CD14-positive monocyte (primary cell): ENCODE results near the gene ZNF66. TPM values are rescaled to one million over a fixed set of nuclear protein-coding genes. Genes with fewer than 3 reads are reported as not detected.
"Not testable (repeated sequence)": the region's sequence is repeated elsewhere in the genome, so short reads cannot be mapped to it uniquely, and the experiment has no call there.

Experiments used
- DNase-seq, 3 donors: peaks; one replicate each; pipeline ENCODE4 v3.0.0-alpha.2; 2011 to 2022
- H2AFZ ChIP-seq: 2 replicates; pipeline ENCODE4 v1.6.0; 2012; ENCODE audit warnings: mild to moderate bottlenecking, low read depth, low read length, inconsistent platforms; ENCODE audit not compliant: insufficient read depth, poor library complexity, severe bottlenecking
- H3K27ac ChIP-seq, 2 donors: 1 replicate in 1 of 2; 2 replicates in 1 of 2; pipeline ENCODE4 v1.5.1; 2012 to 2013; ENCODE audit warnings: low read length in 2 of 2, control low read depth in 1 of 2, inconsistent platforms in 1 of 2, low read depth in 1 of 2, mild to moderate bottlenecking in 1 of 2
- H3K27me3 ChIP-seq, 2 donors: one replicate each; pipeline versions ENCODE4 v1.6.0 to v1.6.1; 2011 to 2013; ENCODE audit warnings: low read length in 2 of 2; ENCODE audit not compliant: control insufficient read depth in 2 of 2, insufficient read depth in 2 of 2
- H3K36me3 ChIP-seq, 2 donors: replicated peaks in 1 of 2; 1 replicate in 1 of 2; 2 replicates in 1 of 2; pipeline versions ENCODE4 v1.5.1 to v1.6.1; 2012 to 2013; ENCODE audit warnings: low read length in 2 of 2, control low read depth in 1 of 2, inconsistent platforms in 1 of 2, mild to moderate bottlenecking in 1 of 2; ENCODE audit not compliant: insufficient read depth in 2 of 2, control insufficient read depth in 1 of 2
- H3K4me1 ChIP-seq, 2 donors: 1 replicate in 1 of 2; 2 replicates in 1 of 2; pipeline versions ENCODE4 v1.5.1 to v1.6.1; 2012 to 2013; ENCODE audit warnings: low read length in 2 of 2, control low read depth in 1 of 2, inconsistent platforms in 1 of 2, mild to moderate bottlenecking in 1 of 2, moderate library complexity in 1 of 2; ENCODE audit not compliant: insufficient read depth in 2 of 2, control insufficient read depth in 1 of 2
- H3K4me2 ChIP-seq: replicated peaks from 2 replicates; pipeline ENCODE3; 2012; ENCODE audit warnings: low read length, moderate library complexity, mild to moderate bottlenecking; ENCODE audit not compliant: poor library complexity, severe bottlenecking; ENCODE audit errors: extremely low read depth
- H3K4me3 ChIP-seq, 3 experiments: fragments of 200-600 bp in 1 of 3; sonication (generic) in 1 of 3; replicated peaks in 1 of 3; 1 replicate in 2 of 3; 2 replicates in 1 of 3; pipeline ENCODE4 v1.5.1; 2011 to 2013; ENCODE audit warnings: low read length in 3 of 3, mild to moderate bottlenecking in 3 of 3, control low read depth in 2 of 3, low read depth in 2 of 3, inconsistent platforms in 1 of 3, moderate library complexity in 1 of 3
- H3K79me2 ChIP-seq: 2 replicates; pipeline ENCODE4 v1.6.0; 2012; ENCODE audit warnings: mild to moderate bottlenecking, control low read depth, inconsistent platforms, low read length, moderate library complexity; ENCODE audit not compliant: insufficient read depth
- H3K9ac ChIP-seq: 2 replicates; pipeline ENCODE4 v1.6.0; 2017; ENCODE audit warnings: low read length, mild to moderate bottlenecking; ENCODE audit not compliant: insufficient read depth, poor library complexity, severe bottlenecking
- H3K9me3 ChIP-seq, 2 donors: replicated peaks in 1 of 2; 1 replicate in 1 of 2; 2 replicates in 1 of 2; pipeline versions ENCODE4 v1.5.1 to v1.6.1; 2012 to 2013; ENCODE audit warnings: low read length in 2 of 2, control low read depth in 1 of 2; ENCODE audit not compliant: control insufficient read depth in 1 of 2, insufficient read depth in 1 of 2
- H4K20me1 ChIP-seq: 2 replicates; pipeline ENCODE4 v1.6.0; 2012; ENCODE audit warnings: mild to moderate bottlenecking, low read length, control low read depth, moderate library complexity; ENCODE audit not compliant: insufficient read depth
- H3K27ac Mint-ChIP-seq, 7 donors: one replicate each; pipeline ENCODE4 v1.8.0; 2020; ENCODE audit warnings: mild to moderate bottlenecking in 7 of 7, mixed read lengths in 7 of 7, moderate library complexity in 6 of 7, inconsistent platforms in 2 of 7
- H3K27me3 Mint-ChIP-seq, 3 donors: one replicate each; pipeline ENCODE4 v1.8.0; 2021 to 2022; ENCODE audit warnings: low read depth in 3 of 3, mild to moderate bottlenecking in 3 of 3, mixed read lengths in 3 of 3, moderate library complexity in 3 of 3, inconsistent platforms in 1 of 3
- H3K36me3 Mint-ChIP-seq, 2 donors: one replicate each; pipeline ENCODE4 v1.8.0; 2020; ENCODE audit warnings: mixed read lengths in 2 of 2, inconsistent platforms in 1 of 2, mild to moderate bottlenecking in 1 of 2
- H3K4me1 Mint-ChIP-seq: one replicate; pipeline ENCODE4 v1.8.0; 2020; ENCODE audit warnings: mild to moderate bottlenecking, mixed read lengths
- H3K4me3 Mint-ChIP-seq, 2 donors: one replicate each; pipeline ENCODE4 v1.8.0; 2020; ENCODE audit warnings: mild to moderate bottlenecking in 2 of 2, mixed read lengths in 2 of 2, moderate library complexity in 1 of 2
- H3K9me3 Mint-ChIP-seq, 7 donors: one replicate each; pipeline ENCODE4 v1.8.0; 2020 to 2022; ENCODE audit warnings: mixed read lengths in 7 of 7, mild to moderate bottlenecking in 6 of 7, moderate library complexity in 6 of 7, inconsistent platforms in 2 of 7
- WGBS: methylation state at CpG from one replicate; pipeline ENCODE4 v1.1.5; 2013; ENCODE audit warnings: missing lambda C conversion rate; ENCODE audit not compliant: insufficient coverage; 5-methylcytosine and 5-hydroxymethylcytosine counted together
- intact Hi-C, 2 donors: fragments of 100-400 bp; cut with micrococcal nuclease; formaldehyde crosslinking; loops; one replicate each; pipeline versions ENCODE4 v1.15.0 to v1.15.1; 2023
- polyA minus RNA-seq: library from RNA; depleted of rRNA, polyadenylated mRNA; stranded (reverse); fragments of >200 nt; gene quantifications from 2 replicates; pipeline ENCODE4 v1.2.3, GENCODE V29; 2012
- polyA plus RNA-seq, 3 donors: library from polyadenylated mRNA; depleted of rRNA in 1 of 3; unstranded in 2 of 3; stranded (reverse) in 1 of 3; fragments of 300-500 nt in 2 of 3; fragments of >200 nt in 1 of 3; fragmentation: Illumina TruSeq in 2 of 3; gene quantifications; 1 replicate in 2 of 3; 2 replicates in 1 of 3; pipeline ENCODE4 v1.2.3, GENCODE V29; 2012 to 2021
- total RNA-seq, 12 experiments: library from RNA in 1 of 12; stranded (reverse) in 1 of 12; fragments of 120-200 nt in 1 of 12; gene quantifications; one replicate each; pipeline ENCODE4 v1.2.4 and lab custom pipeline; 2013 to 2026; ENCODE audit warnings: mixed read lengths in 6 of 12, inconsistent platforms in 1 of 12
- TF ChIP-seq, protein P1 (sequence below): fragments of 200-600 bp; IDR thresholded peaks from one replicate; pipeline ENCODE4 v1.8.0; 2022; ENCODE audit warnings: antibody characterized with exemption, mild to moderate bottlenecking

ZNF66 gene
- 1.8 TPM for total RNA-seq (2013)
- polyA plus RNA-seq (1 to 10 TPM in 1 of 3 donors, under 1 TPM in 2; 0.83 to 1.3 (median 0.95) TPM), polyA minus RNA-seq (0.83 and 1.9 TPM in 2 replicates), total RNA-seq (lab: John Stamatoyannopoulos, UW) (0.50 to 4.0 (median 1.2) reads per million in 11 experiments)

DNA sequence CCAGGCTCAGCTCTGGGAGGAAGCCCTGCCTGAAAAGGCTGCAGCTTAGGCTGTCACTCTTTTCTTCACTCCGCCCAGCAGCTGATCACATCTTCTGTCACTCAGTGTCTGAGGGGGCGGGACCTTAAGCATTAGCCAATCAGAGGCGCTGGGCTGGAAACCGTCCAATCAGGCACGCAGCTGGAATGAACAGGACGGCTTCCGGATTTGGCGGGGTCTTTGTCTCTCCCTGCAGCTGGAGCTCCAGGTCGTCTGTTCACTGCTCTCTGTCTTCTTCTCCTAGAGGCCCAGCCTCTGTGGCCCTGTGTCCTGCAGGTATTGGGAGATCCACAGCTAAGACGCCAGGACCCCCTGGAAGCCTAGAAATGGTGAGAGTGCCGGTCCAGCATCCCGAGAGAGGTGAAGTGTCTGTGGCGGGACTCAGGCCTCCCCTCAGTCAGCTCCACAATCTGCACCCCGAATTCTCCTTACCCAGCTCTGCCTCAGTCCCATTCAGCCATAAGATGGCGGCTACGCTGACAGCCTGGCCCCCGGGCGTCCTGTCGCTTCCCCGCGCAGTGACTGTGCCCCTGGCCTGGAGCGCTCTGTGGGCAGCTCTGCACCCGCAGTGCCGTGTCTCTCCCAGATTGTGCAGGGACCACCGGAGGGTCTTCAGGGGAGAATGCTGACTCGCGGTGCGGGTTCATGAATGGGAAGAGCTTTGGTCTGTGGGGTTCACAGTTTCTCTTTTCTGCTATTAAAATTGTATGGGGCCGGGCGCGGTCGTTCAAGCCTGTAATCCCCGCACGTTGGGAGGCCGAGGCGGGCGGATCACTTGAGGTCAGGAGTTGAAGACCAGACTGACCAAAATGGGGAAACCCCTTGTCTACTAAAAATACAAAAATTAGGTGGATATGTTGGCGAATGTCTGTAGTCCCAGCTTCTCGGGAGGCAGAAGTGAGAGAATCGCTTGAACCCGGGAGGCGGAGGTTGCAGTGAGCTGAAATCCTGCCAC is at the start of gene ZNF66:
Gene ZNF66 (plus strand): TSS at position 222 of the 994 bp plus-strand sequence. CDS start 144 bp downstream, at position 366.
- Histone ChIP-seq H2AFZ (peak within 1 kb of the TSS; percentile 75), H3K36me3 (peaks cover 0 to 13% of the 10 kb centered on the region in 2 donors), H3K4me3 (peak within 1 kb of the TSS; percentile 63 to 84 (median 64)), H3K79me2 (no peaks in the 10 kb centered on the region), H4K20me1 (no peaks in the 10 kb centered on the region), H3K9ac (peak within 1 kb of the TSS; percentile 77), H3K27ac (peak within 1 kb of the TSS; percentile 76 to 78), H3K4me1 (peaks cover 4 to 5% of the 10 kb centered on the region in 2 donors), H3K27me3 (no peaks in the 10 kb centered on the region), H3K9me3 (peaks cover 50 to 51% of the 10 kb centered on the region in 2 donors), H3K4me2 (peak within 1 kb of the TSS; percentile 85)
- H3K9me3 Mint-ChIP-seq, result peaks cover 35 to 60% (median 54%) of the 10 kb centered on the region in 7 donors
- peak; percentile 76 to 84 (median 82) for DNase-seq
- peak within 1 kb of the TSS; percentile 88 to 96 (median 93) for H3K27ac Mint-ChIP-seq
- peaks cover 0 to 2% (median 1%) of the 10 kb centered on the region in 3 donors for H3K27me3 Mint-ChIP-seq
- TF ChIP-seq, protein P1, sequence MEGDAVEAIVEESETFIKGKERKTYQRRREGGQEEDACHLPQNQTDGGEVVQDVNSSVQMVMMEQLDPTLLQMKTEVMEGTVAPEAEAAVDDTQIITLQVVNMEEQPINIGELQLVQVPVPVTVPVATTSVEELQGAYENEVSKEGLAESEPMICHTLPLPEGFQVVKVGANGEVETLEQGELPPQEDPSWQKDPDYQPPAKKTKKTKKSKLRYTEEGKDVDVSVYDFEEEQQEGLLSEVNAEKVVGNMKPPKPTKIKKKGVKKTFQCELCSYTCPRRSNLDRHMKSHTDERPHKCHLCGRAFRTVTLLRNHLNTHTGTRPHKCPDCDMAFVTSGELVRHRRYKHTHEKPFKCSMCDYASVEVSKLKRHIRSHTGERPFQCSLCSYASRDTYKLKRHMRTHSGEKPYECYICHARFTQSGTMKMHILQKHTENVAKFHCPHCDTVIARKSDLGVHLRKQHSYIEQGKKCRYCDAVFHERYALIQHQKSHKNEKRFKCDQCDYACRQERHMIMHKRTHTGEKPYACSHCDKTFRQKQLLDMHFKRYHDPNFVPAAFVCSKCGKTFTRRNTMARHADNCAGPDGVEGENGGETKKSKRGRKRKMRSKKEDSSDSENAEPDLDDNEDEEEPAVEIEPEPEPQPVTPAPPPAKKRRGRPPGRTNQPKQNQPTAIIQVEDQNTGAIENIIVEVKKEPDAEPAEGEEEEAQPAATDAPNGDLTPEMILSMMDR, result no peak
- H3K36me3 Mint-ChIP-seq, result peaks cover 12 to 22% of the 10 kb centered on the region in 2 donors
- peaks cover 13% of the 10 kb centered on the region for H3K4me1 Mint-ChIP-seq
- intact Hi-C loops, result no loop called here
- H3K4me3 Mint-ChIP-seq, result peak within 1 kb of the TSS; percentile 99
- WGBS, result 0% methylated on average over 28 of the region's 42 CpGs

- H3K9me3 ChIP-seq, result peaks cover 54 to 72% of the 10 kb centered on the region in 2 donors
- H3K9ac ChIP-seq, H3K27me3 Mint-ChIP-seq, H3K4me1 ChIP-seq, H3K4me3 Mint-ChIP-seq, H3K27me3 ChIP-seq, H2AFZ ChIP-seq, H3K4me1 Mint-ChIP-seq, H3K36me3 ChIP-seq, H4K20me1 ChIP-seq, H3K4me2 ChIP-seq, H3K27ac Mint-ChIP-seq, H3K27ac ChIP-seq, DNase-seq, H3K4me3 ChIP-seq, H3K36me3 Mint-ChIP-seq, H3K79me2 ChIP-seq, intact Hi-C loops: not testable (repeated sequence)
- H3K9me3 Mint-ChIP-seq, result peaks cover 22 to 85% (median 69%) of the 10 kb centered on the region in 7 donors
- 100% methylated on average over 4 of the region's 6 CpGs for WGBS
Measured at GRCh38 chr19:20750169-20750568, 25.9 kb upstream of the ZNF66 start.

DNA sequence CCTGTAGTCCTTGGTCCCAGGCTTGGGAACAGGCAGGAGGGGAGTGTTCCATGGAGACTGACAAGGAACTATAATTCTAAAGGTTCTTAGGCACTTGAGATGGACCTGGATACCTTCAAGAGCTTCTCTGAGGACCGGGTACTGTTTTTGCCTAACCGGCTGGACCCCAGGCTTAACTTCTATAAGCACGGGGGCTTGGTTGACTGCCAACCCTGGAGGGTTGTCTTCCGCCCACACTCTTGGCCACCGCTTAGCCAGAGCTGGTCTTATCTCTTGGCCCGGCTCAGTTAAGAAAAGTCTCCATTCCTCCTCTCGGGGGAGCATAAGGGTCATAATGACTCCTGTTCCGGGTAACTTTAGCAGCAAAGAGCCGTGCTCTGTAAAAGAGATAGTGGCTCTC is 23.8 kb upstream of the ZNF66 start:
- H3K27me3 Mint-ChIP-seq, H3K4me3 ChIP-seq, H3K4me2 ChIP-seq, H3K27me3 ChIP-seq, H3K36me3 Mint-ChIP-seq, H3K27ac ChIP-seq, H3K27ac Mint-ChIP-seq, H3K4me1 ChIP-seq, H3K4me1 Mint-ChIP-seq, H3K9ac ChIP-seq, DNase-seq, intact Hi-C loops, H3K4me3 Mint-ChIP-seq, H3K36me3 ChIP-seq, H3K79me2 ChIP-seq, H2AFZ ChIP-seq, H4K20me1 ChIP-seq: not testable (repeated sequence)
- H3K9me3 Mint-ChIP-seq, result peaks cover 20 to 80% (median 68%) of the 10 kb centered on the region in 7 donors
- 89% methylated on average over 7 of the region's 9 CpGs for WGBS
- peaks cover 49 to 60% of the 10 kb centered on the region in 2 donors for H3K9me3 ChIP-seq
